ENCODE measurements around the gene C5AR1. TPM values are rescaled to one million over a fixed set of nuclear protein-coding genes. Genes with fewer than 3 reads are reported as not detected.
A peak's percentile ranks its signal among the peaks of the same experiment; 100 is the strongest.

Gene C5AR1
- total and polyA plus RNA-seq, 9 of the 15 experiments (the other 6 are each of a cell fraction or from before 2014, with no cell fraction given): 0.06 to 1.6 (median 0.28) TPM; not detected in 3

DNA sequence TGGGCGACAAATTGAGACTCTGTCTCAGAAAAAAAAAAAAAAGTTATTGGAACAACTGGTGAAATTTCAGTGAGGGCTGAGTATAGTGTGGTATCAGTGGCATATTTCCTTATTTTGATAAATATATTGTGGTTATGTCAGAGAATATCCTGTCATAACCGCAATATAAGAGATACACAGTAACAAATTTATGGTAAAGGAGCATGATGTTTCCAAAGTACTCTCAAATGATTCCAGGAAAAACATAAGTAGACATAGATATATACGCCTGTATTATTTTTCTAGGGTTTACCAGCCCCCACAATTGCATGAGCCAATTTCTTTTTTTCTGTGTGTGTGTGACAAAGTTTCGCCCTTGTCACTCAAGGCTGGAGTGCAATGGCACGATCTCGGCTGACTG lies 5.7 kb upstream of the C5AR1 start (continued):
- TF ChIP-seq, protein P1, sequence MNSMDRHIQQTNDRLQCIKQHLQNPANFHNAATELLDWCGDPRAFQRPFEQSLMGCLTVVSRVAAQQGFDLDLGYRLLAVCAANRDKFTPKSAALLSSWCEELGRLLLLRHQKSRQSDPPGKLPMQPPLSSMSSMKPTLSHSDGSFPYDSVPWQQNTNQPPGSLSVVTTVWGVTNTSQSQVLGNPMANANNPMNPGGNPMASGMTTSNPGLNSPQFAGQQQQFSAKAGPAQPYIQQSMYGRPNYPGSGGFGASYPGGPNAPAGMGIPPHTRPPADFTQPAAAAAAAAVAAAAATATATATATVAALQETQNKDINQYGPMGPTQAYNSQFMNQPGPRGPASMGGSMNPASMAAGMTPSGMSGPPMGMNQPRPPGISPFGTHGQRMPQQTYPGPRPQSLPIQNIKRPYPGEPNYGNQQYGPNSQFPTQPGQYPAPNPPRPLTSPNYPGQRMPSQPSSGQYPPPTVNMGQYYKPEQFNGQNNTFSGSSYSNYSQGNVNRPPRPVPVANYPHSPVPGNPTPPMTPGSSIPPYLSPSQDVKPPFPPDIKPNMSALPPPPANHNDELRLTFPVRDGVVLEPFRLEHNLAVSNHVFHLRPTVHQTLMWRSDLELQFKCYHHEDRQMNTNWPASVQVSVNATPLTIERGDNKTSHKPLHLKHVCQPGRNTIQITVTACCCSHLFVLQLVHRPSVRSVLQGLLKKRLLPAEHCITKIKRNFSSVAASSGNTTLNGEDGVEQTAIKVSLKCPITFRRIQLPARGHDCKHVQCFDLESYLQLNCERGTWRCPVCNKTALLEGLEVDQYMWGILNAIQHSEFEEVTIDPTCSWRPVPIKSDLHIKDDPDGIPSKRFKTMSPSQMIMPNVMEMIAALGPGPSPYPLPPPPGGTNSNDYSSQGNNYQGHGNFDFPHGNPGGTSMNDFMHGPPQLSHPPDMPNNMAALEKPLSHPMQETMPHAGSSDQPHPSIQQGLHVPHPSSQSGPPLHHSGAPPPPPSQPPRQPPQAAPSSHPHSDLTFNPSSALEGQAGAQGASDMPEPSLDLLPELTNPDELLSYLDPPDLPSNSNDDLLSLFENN (IDR thresholded peaks at IDR 0.05; ENCODE audit: low read depth in 2 of 2, low read length in 2 of 2): no peak
- TF ChIP-seq RAD21 (CRISPR knock-in tag; conservative IDR thresholded peaks at IDR 0.05 in 1 of 2, IDR thresholded peaks at IDR 0.05 in 1 of 2): no peak
- no peak for TF ChIP-seq SMARCE1 (IDR thresholded peaks at IDR 0.05)

GRCh38 chr19:47305309-47305751 lies 4.3 kb upstream of the C5AR1 start:
- in situ Hi-C loops (cut with MboI) (no loop called here), intact Hi-C loops (cut with micrococcal nuclease) (loop anchor here (2.0 to 5.0 kb wide), 2 partner anchors 42 to 85 kb away; partner anchors contain the start of gene DHX34)
- Histone ChIP-seq H3K4me3 (no peak overlapping the region), H3K9me3 (replicated peaks; ENCODE audit: control insufficient read depth, insufficient read depth, low read depth, low read length) (no peaks in the 10 kb centered on the region), H3K4me2 (ENCODE audit: insufficient read depth, low read length) (peak overlapping the region; percentile 47), H3K9me1 (ENCODE audit: control insufficient read depth, insufficient read depth, low read length) (no peaks in the 10 kb centered on the region), H3K36me3 (ENCODE audit: control insufficient read depth, insufficient read depth, low read length) (no peaks in the 10 kb centered on the region), H3K4me1 (replicated peaks in 1 of 2; ENCODE audit: control insufficient read depth in 2 of 2, insufficient read depth in 2 of 2, low read length in 2 of 2) (peaks cover 2 to 10% of the 10 kb centered on the region in 2 experiments; a peak in 3 of 5 replicates), H2AFZ (ENCODE audit: low read depth, low read length) (peak overlapping the region; percentile 49), H3K27me3 (ENCODE audit: control insufficient read depth in 2 of 2, insufficient read depth in 2 of 2, low read length in 2 of 2) (no peaks in the 10 kb centered on the region), H4K20me1 (replicated peaks; ENCODE audit: control insufficient read depth, insufficient read depth, low read length) (no peaks in the 10 kb centered on the region), H3K79me2 (ENCODE audit: control insufficient read depth, insufficient read depth, low read length) (no peaks in the 10 kb centered on the region), H3K9ac (ENCODE audit: insufficient read depth in 1 of 2, low read depth in 2 of 2, low read length in 2 of 2) (peak overlapping the region in 1 of 2 experiments; percentile 53; a peak in 1 of 4 replicates), H3K27ac (ENCODE audit: extremely low read depth, low read depth, low read length) (no peak overlapping the region)
- BruUV-seq (replicated peaks): no TSS peak
- POLR2A ChIA-PET: interaction anchor here (1.2 kb wide), 1 partner anchor 10 kb away, joined by 3 read pairs; no protein-coding TSS in a partner anchor
- WGBS (ENCODE audit: insufficient coverage, low coverage, missing lambda C conversion rate): 6% methylated on average over 14 of the region's 14 CpGs
- DNase-seq (ENCODE audit: extremely low read depth in 1 of 4, low spot score in 3 of 4): peak; percentile 70 to 83 (median 76)
- ATAC-seq: peak; percentile 77
- CTCF ChIA-PET (ENCODE audit: low intra/inter-chr PET ratio): interaction anchor here (0.7 to 0.9 kb wide), 2 partner anchors 155 to 156 kb away, joined by 4 to 5 read pairs; no protein-coding TSS in a partner anchor
- peak; percentile 91 for FAIRE-seq
- no peak for TF ChIP-seq HLTF (IDR thresholded peaks at IDR 0.05)
- peak; percentile 86 for TF ChIP-seq XRCC5 (IDR thresholded peaks at IDR 0.05; ENCODE audit: low read depth, low read length)
- peak; percentile 70; the same call in 1 of the 2 replicates for TF ChIP-seq ESRRA (IDR thresholded peaks at IDR 0.05; ENCODE audit: borderline replicate concordance, low read depth)
- TF ChIP-seq JUN (IDR thresholded peaks at IDR 0.05; ENCODE audit: borderline replicate concordance, low read depth, low read length): 0 out of 2 replicates have a peak, but pooled peaks have one; percentile 15
- no peak for TF ChIP-seq JUN (CRISPR knock-in tag; IDR thresholded peaks at IDR 0.05; ENCODE audit: borderline replicate concordance)
- TF ChIP-seq PML (IDR thresholded peaks at IDR 0.05; ENCODE audit: low read length): no peak
- TF ChIP-seq ZFP30 (CRISPR knock-in tag; IDR thresholded peaks at IDR 0.05; ENCODE audit: borderline replicate concordance): no peak
- no peak for TF ChIP-seq RB1 (IDR thresholded peaks at IDR 0.05; ENCODE audit: low read depth)
- TF ChIP-seq PCBP2 (IDR thresholded peaks at IDR 0.05; ENCODE audit: low read depth, low read length, poor library complexity, severe bottlenecking): no peak
- TF ChIP-seq COPS2 (conservative IDR thresholded peaks at IDR 0.05): no peak
- TF ChIP-seq ZNF766 (CRISPR knock-in tag; conservative IDR thresholded peaks at IDR 0.05): 0 out of 2 replicates have a peak, but pooled peaks have one; percentile 17
- TF ChIP-seq, protein P2, sequence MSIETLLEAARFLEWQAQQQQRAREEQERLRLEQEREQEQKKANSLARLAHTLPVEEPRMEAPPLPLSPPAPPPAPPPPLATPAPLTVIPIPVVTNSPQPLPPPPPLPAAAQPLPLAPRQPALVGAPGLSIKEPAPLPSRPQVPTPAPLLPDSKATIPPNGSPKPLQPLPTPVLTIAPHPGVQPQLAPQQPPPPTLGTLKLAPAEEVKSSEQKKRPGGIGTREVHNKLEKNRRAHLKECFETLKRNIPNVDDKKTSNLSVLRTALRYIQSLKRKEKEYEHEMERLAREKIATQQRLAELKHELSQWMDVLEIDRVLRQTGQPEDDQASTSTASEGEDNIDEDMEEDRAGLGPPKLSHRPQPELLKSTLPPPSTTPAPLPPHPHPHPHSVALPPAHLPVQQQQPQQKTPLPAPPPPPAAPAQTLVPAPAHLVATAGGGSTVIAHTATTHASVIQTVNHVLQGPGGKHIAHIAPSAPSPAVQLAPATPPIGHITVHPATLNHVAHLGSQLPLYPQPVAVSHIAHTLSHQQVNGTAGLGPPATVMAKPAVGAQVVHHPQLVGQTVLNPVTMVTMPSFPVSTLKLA (conservative IDR thresholded peaks at IDR 0.05): peak; percentile 53 to 66

All from K562 (cell line).